Activated T-helper 9 cell treated with anti-CD3 and anti-CD28 coated beads, Interleukin-2, amount 50 U/mL, for 16 hours (primary cell): ENCODE data around the gene SMARCB1.

Experiments used
- DNase-seq: peaks from one replicate; pipeline ENCODE4 v3.0.0-alpha.2; 2020; ENCODE audit warnings: low read depth

Gene SMARCB1

GRCh38 chr22:23803001-23803819, 16.4 kb downstream of the SMARCB1 start:
- DNase-seq = no peak

- DNase-seq = no peak
Measured at GRCh38 chr22:23804781-23805291, 18.1 kb downstream of the SMARCB1 start.

GRCh38 chr22:23806837-23807236, 20.1 kb downstream of the SMARCB1 start:
- DNase-seq = no peak

- DNase-seq = no peak
Measured at GRCh38 chr22:23812378-23812777, 25.6 kb downstream of the SMARCB1 start.

- no peak for DNase-seq
Measured at GRCh38 chr22:23815541-23816155, 28.9 kb downstream of the SMARCB1 start.

- no peak for DNase-seq
Measured at GRCh38 chr22:23816156-23816976, 29.6 kb downstream of the SMARCB1 start.

- DNase-seq = no peak
Measured at GRCh38 chr22:23817146-23817545, 30.4 kb downstream of the SMARCB1 start.

GRCh38 chr22:23818541-23818940, 31.8 kb downstream of the SMARCB1 start:
- DNase-seq = no peak

- no peak for DNase-seq
Measured at GRCh38 chr22:23820748-23821211, 34.0 kb downstream of the SMARCB1 start.

- DNase-seq = no peak
Measured at GRCh38 chr22:23822101-23822671, 35.4 kb downstream of the SMARCB1 start.

GRCh38 chr22:23823331-23823791, 36.6 kb downstream of the SMARCB1 start:
- DNase-seq = no peak

- no peak for DNase-seq
Measured at GRCh38 chr22:23824476-23825245, 37.9 kb downstream of the SMARCB1 start.

GRCh38 chr22:23825246-23825905, 38.6 kb downstream of the SMARCB1 start:
- DNase-seq = no peak

- no peak for DNase-seq
Measured at GRCh38 chr22:23826510-23827350, 40.0 kb downstream of the SMARCB1 start.

GRCh38 chr22:23827351-23827995, 40.7 kb downstream of the SMARCB1 start:
- DNase-seq = no peak

GRCh38 chr22:23828800-23829680, 42.3 kb downstream of the SMARCB1 start:
- no peak for DNase-seq

GRCh38 chr22:23829845-23830372, 43.1 kb downstream of the SMARCB1 start:
- DNase-seq = no peak

GRCh38 chr22:23831261-23831660, 44.5 kb downstream of the SMARCB1 start:
- DNase-seq = no peak
